Heart left ventricle (tissue), 16 donors: ENCODE results near the gene POLR2B. TPM values are rescaled to one million over a fixed set of nuclear protein-coding genes. Genes with fewer than 3 reads are reported as not detected.

Experiments
- ATAC-seq, 4 donors: fragments of 200-7000 bp; cut with Tn5 transposase; one replicate each; pipeline ENCODE4 v1.9.1; 2020 to 2022; ENCODE audit warnings: moderate library complexity in 4 of 4, mild to moderate bottlenecking in 3 of 4, moderate number of reproducible peaks in 1 of 4
- DNase-seq, 5 donors: peaks; one replicate each; pipeline ENCODE4 v3.0.0-alpha.2; 2020
- H3K27ac ChIP-seq, 12 donors: fragments of 200-600 bp; sonication (generic) in 4 of 12; one replicate each; pipeline versions ENCODE4 v1.5.0 to v1.8.0; 2016 to 2022; ENCODE audit warnings: mild to moderate bottlenecking in 2 of 12
- H3K27me3 ChIP-seq, 9 donors: fragments of 200-600 bp; sonication (generic) in 2 of 9; one replicate each; pipeline versions ENCODE4 v1.5.1 to v1.8.0; 2016 to 2022; ENCODE audit warnings: mild to moderate bottlenecking in 3 of 9
- H3K36me3 ChIP-seq, 9 donors: fragments of 200-600 bp; sonication (generic) in 2 of 9; one replicate each; pipeline versions ENCODE4 v1.5.0 to v1.8.0; 2018 to 2022; ENCODE audit warnings: mild to moderate bottlenecking in 2 of 9
- H3K4me1 ChIP-seq, 12 donors: fragments of 200-600 bp; sonication (generic) in 4 of 12; one replicate each; pipeline versions ENCODE4 v1.5.0 to v1.8.0; 2016 to 2022; ENCODE audit warnings: mild to moderate bottlenecking in 3 of 12
- H3K4me3 ChIP-seq, 12 donors: fragments of 200-600 bp; sonication (generic) in 4 of 12; one replicate each; pipeline versions ENCODE4 v1.5.0 to v1.8.0; 2017 to 2022; ENCODE audit warnings: mild to moderate bottlenecking in 9 of 12, moderate library complexity in 4 of 12
- H3K9me3 ChIP-seq, 12 donors: fragments of 200-600 bp; sonication (generic) in 4 of 12; one replicate each; pipeline versions ENCODE4 v1.5.0 to v1.8.0; 2016 to 2022; ENCODE audit warnings: mild to moderate bottlenecking in 1 of 12
- CTCF ChIP-seq, 12 donors: fragments of 200-600 bp; sonication (generic) in 4 of 12; IDR thresholded peaks; one replicate each; pipeline versions ENCODE4 v1.5.0 to v1.8.0; 2018 to 2022; ENCODE audit warnings: antibody characterized with exemption in 12 of 12, mild to moderate bottlenecking in 5 of 12
- POLR2A ChIP-seq, 2 donors: fragments of 450-650 bp; IDR thresholded peaks; one replicate each; pipeline ENCODE4 v1.6.1; 2017; ENCODE audit warnings: antibody characterized with exemption in 2 of 2, mild to moderate bottlenecking in 2 of 2, moderate library complexity in 2 of 2
- WGBS, 4 donors: extraction: QIAGEN DNeasy Blood & Tissue Kit in 2 of 4; methylation state at CpG; one replicate each; pipeline versions ENCODE4 v1.1.5 to v1.1.7; 2013 to 2018; 5-methylcytosine and 5-hydroxymethylcytosine counted together
- intact Hi-C, 10 donors: fragments of 100-400 bp; cut with DNase I; formaldehyde crosslinking; loops; one replicate each; pipeline versions ENCODE4 v1.11.1 to v1.14.2; 2022
- polyA plus RNA-seq, 2 donors: library from polyadenylated mRNA; stranded (reverse); fragments of 200-250 nt; gene quantifications; one replicate each; pipeline ENCODE4 v1.2.3, GENCODE V29; 2013
- total RNA-seq, 9 donors: library from RNA; depleted of rRNA in 2 of 9; stranded (reverse); fragments of >200 nt in 2 of 9; fragmentation: NEBNext Ultra II Directional in 3 of 9; extraction: Animal tissue kit (Norgen Biotek cat#: 25700) in 3 of 9; gene quantifications; one replicate each; pipeline versions ENCODE4 v1.1.0 to v1.2.4, GENCODE V29; 2016 to 2023
- donor health status: ischemic (EF 13 %, LVEDD 7.1; RV severe dilation, severe dysfunction).
- donor health status: healthy with polysubstance abuse.
- donor health status: DM: no; HTN: yes; CAD: no.
- donor health status: DM: no; HTN: no; CAD: no.
- donor health status: ischemic (EF 25% LVEDD 6.9; RV normal size, moderate dysfunction).
- donor health status: ischemic (EF 25% LVEDD 5.7; RV mildly dilated, moderate dysfunction).
- donor health status: healthy.
- donor health status: DM: yes; HTN: yes; CAD: no.
- donor health status: ischemic (EF 35%, LVEDD 5.7; RV mildly dilated, moderate dysfunction).
- donor health status: nonischemic (EF 11% LVEDD 7.7; RV severe dilation, severe dysfunction).
- donor health status: DM: yes; HTN: yes; CAD: no.
- donor health status: PGD.
- donor health status: ischemic (EF 29% LVEDD 5.4; RV normal size, mild dysfunction).
- donor health status: nonischemic (EF 23%, LVEDD 6.1; RV moderate dilation, normal function).

POLR2B gene
- total and polyA plus RNA-seq, 11 donors: 19.4 to 87.0 (median 73.0) TPM

GRCh38 chr4:57037982-57038604 is 59.4 kb downstream of the POLR2B start:
- TF ChIP-seq POLR2A (IDR thresholded peaks at IDR 0.05): no peak
- peak; percentile 61 to 94 (median 82) for TF ChIP-seq CTCF (IDR thresholded peaks at IDR 0.05)
- Histone ChIP-seq H3K27ac (peak overlapping the region in 3 of 12 donors; percentile 6 to 19 (median 18)), H3K4me3 (no peak overlapping the region), H3K27me3 (no peaks in the 10 kb centered on the region), H3K4me1 (peaks cover 1 to 42% (median 19%) of the 10 kb centered on the region in 12 donors), H3K36me3 (peaks cover 0 to 82% (median 71%) of the 10 kb centered on the region in 9 donors), H3K9me3 (no peaks in the 10 kb centered on the region)
- ATAC-seq (peak; percentile 57 to 79 (median 66)), DNase-seq (peak; percentile 61 to 84 (median 67))
- 46 to 59% (median 54%) methylated on average over 15 of the region's 15 CpGs for WGBS, 4 donors
- intact Hi-C loops: loop anchor here in 9 of 10 donors (1.0 to 10.0 kb wide), 6 partner anchors 72 to 125 kb away; partner anchors contain the start of gene IGFBP7 (in 1 of the 9)

GRCh38 chr4:57039345-57039744 is 60.6 kb downstream of the POLR2B start:
- intact Hi-C loops: loop anchor here in 9 of 10 donors (2.0 to 10.0 kb wide), 5 partner anchors 115 to 123 kb away; no protein-coding TSS in a partner anchor
- Histone ChIP-seq H3K9me3 (no peaks in the 10 kb centered on the region), H3K4me1 (peaks cover 3 to 54% (median 31%) of the 10 kb centered on the region in 12 donors), H3K36me3 (peaks cover 0 to 71% (median 62%) of the 10 kb centered on the region in 9 donors), H3K27me3 (no peaks in the 10 kb centered on the region), H3K27ac (peak overlapping the region in 4 of 12 donors; percentile 28 to 88 (median 62)), H3K4me3 (no peak overlapping the region)
- WGBS, 4 donors: 44 to 66% (median 61%) methylated on average over 2 of the region's 2 CpGs
- no peak for ATAC-seq
- no peak for TF ChIP-seq POLR2A (IDR thresholded peaks at IDR 0.05)
- TF ChIP-seq CTCF (IDR thresholded peaks at IDR 0.05): no peak
- DNase-seq: no peak

- Histone ChIP-seq H3K4me1 (peaks cover 7 to 66% (median 41%) of the 10 kb centered on the region in 12 donors), H3K4me3 (no peak overlapping the region), H3K27ac (peak overlapping the region in 7 of 12 donors; percentile 6 to 94 (median 82)), H3K9me3 (no peaks in the 10 kb centered on the region), H3K36me3 (peaks cover 0 to 64% (median 51%) of the 10 kb centered on the region in 9 donors), H3K27me3 (no peaks in the 10 kb centered on the region)
- 68 to 90% (median 83%) methylated on average over 4 to 6 of the region's 6 CpGs for WGBS, 4 donors
- DNase-seq (no peak), ATAC-seq (no peak)
- intact Hi-C loops: loop anchor here in 6 of 10 donors (5.0 kb wide), 2 partner anchors 67 to 72 kb away; partner anchors contain the start of gene IGFBP7 (in 4 of the 6)
- TF ChIP-seq POLR2A (IDR thresholded peaks at IDR 0.05) (no peak), CTCF (IDR thresholded peaks at IDR 0.05) (no peak)
These were observed 61.8 kb downstream of the POLR2B start for GRCh38 chr4:57040510-57040909.

- Histone ChIP-seq H3K4me1 (peaks cover 7 to 71% (median 44%) of the 10 kb centered on the region in 12 donors), H3K9me3 (no peaks in the 10 kb centered on the region), H3K4me3 (no peak overlapping the region), H3K27ac (peak overlapping the region in 9 of 12 donors; percentile 29 to 94 (median 83)), H3K36me3 (peaks cover 0 to 59% (median 46%) of the 10 kb centered on the region in 9 donors), H3K27me3 (no peaks in the 10 kb centered on the region)
- WGBS, 4 donors: 62 to 77% (median 65%) methylated on average over 1 of the region's 1 CpG
- DNase-seq (no peak), ATAC-seq (no peak)
- intact Hi-C loops: loop anchor here in 6 of 10 donors (5.0 kb wide), 2 partner anchors 66 to 71 kb away; partner anchors contain the start of gene IGFBP7 (in 4 of the 6)
- TF ChIP-seq CTCF (IDR thresholded peaks at IDR 0.05) (no peak), POLR2A (IDR thresholded peaks at IDR 0.05) (no peak)
These were observed 62.3 kb downstream of the POLR2B start for GRCh38 chr4:57041020-57041419.
